Activated CD8-positive, alpha-beta T cell treated with anti-CD3 and anti-CD28 coated beads for 36 hours (primary cell): ENCODE measurements around the gene ZNF205. TPM values are rescaled to one million over a fixed set of nuclear protein-coding genes. Genes with fewer than 3 reads are reported as not detected.

Source experiments
- ATAC-seq: fragments of 200-7000 bp; cut with Tn5 transposase; one replicate; pipeline ENCODE4 v1.10.0; 2021; ENCODE audit warnings: mild to moderate bottlenecking, moderate library complexity
- CTCF ChIA-PET: fragments of 350-600 bp; sonication (Branson Sonifier 250); formaldehyde crosslinking; loops from one replicate; lab custom pipeline; 2021; ENCODE audit warnings: antibody characterized with exemption; lab: Charles Lee
- POLR2A ChIA-PET: fragments of 350-600 bp; sonication (Branson Sonifier 250); formaldehyde crosslinking; loops from one replicate; lab custom pipeline; 2021; ENCODE audit warnings: antibody characterized with exemption; lab: Charles Lee
- DNase-seq: peaks from one replicate; pipeline ENCODE4 v3.0.0-alpha.2; 2020
- H3K27ac Mint-ChIP-seq: one replicate; pipeline ENCODE4 v1.8.0; 2021; ENCODE audit warnings: mild to moderate bottlenecking, mixed read lengths
- H3K27me3 Mint-ChIP-seq: one replicate; pipeline ENCODE4 v1.8.0; 2021; ENCODE audit warnings: mixed read lengths
- H3K36me3 Mint-ChIP-seq: one replicate; pipeline ENCODE4 v1.8.0; 2021; ENCODE audit warnings: low read depth, mixed read lengths
- H3K4me1 Mint-ChIP-seq: one replicate; pipeline ENCODE4 v1.8.0; 2021; ENCODE audit warnings: low read depth, mixed read lengths
- H3K4me3 Mint-ChIP-seq: one replicate; pipeline ENCODE4 v1.8.0; 2021; ENCODE audit warnings: mild to moderate bottlenecking, moderate library complexity, mixed read lengths
- H3K9me3 Mint-ChIP-seq: one replicate; pipeline ENCODE4 v1.8.0; 2021; ENCODE audit warnings: mixed read lengths
- CTCF ChIP-seq: fragments of 200-600 bp; IDR thresholded peaks from one replicate; pipeline ENCODE4 v1.8.0; 2022; ENCODE audit warnings: antibody characterized with exemption, mild to moderate bottlenecking
- intact Hi-C: fragments of 100-400 bp; cut with micrococcal nuclease; formaldehyde crosslinking; loops from one replicate; pipeline ENCODE4 v1.10.0; 2022
- total RNA-seq, 2 experiments: library from RNA; stranded (reverse); gene quantifications; one replicate each; pipeline ENCODE4 v1.2.3, GENCODE V29; 2021

Gene ZNF205
- total RNA-seq, 2 experiments from 2014 or later = not detected

- ChIA-PET POLR2A (interaction anchor here (0.8 kb wide), 1 partner anchor 10 kb away, joined by 3 read pairs; no protein-coding TSS in a partner anchor), CTCF (interaction anchor here (0.6 to 1.5 kb wide), 6 partner anchors 10 to 92 kb away, joined by 3 to 5 read pairs (median 4); no protein-coding TSS in a partner anchor)
- ATAC-seq = no peak
- DNase-seq = no peak
- intact Hi-C loops = no loop called here
- no peak for TF ChIP-seq CTCF
- no peaks in the 10 kb centered on the region for H3K27me3 Mint-ChIP-seq
- no peak overlapping the region for H3K27ac Mint-ChIP-seq
- no peaks in the 10 kb centered on the region for H3K9me3 Mint-ChIP-seq
- H3K4me3 Mint-ChIP-seq = no peak overlapping the region
- peaks cover 8% of the 10 kb centered on the region for H3K4me1 Mint-ChIP-seq
- peaks cover 3% of the 10 kb centered on the region for H3K36me3 Mint-ChIP-seq
Measured at GRCh38 chr16:3119701-3120408, 7.5 kb downstream of the ZNF205 start.

- H3K9me3 Mint-ChIP-seq = no peaks in the 10 kb centered on the region
- no peak overlapping the region for H3K27ac Mint-ChIP-seq
- H3K36me3 Mint-ChIP-seq = peaks cover 6% of the 10 kb centered on the region
- H3K27me3 Mint-ChIP-seq = no peaks in the 10 kb centered on the region
- TF ChIP-seq CTCF = no peak
- DNase-seq = no peak
- intact Hi-C loops = no loop called here
- peaks cover 12% of the 10 kb centered on the region for H3K4me1 Mint-ChIP-seq
- no peak for ATAC-seq
- CTCF ChIA-PET = interaction anchor here (0.6 to 1.5 kb wide), 4 partner anchors 9 to 92 kb away, joined by 3 to 5 read pairs (median 4); no protein-coding TSS in a partner anchor
- POLR2A ChIA-PET = no interaction called here
- H3K4me3 Mint-ChIP-seq = no peak overlapping the region
Measured at GRCh38 chr16:3120435-3120834, 8.0 kb downstream of the ZNF205 start.

GRCh38 chr16:3121851-3122467, 9.6 kb downstream of the ZNF205 start:
- H3K9me3 Mint-ChIP-seq = no peaks in the 10 kb centered on the region
- peaks cover 21% of the 10 kb centered on the region for H3K4me1 Mint-ChIP-seq
- ChIA-PET POLR2A (interaction anchor here (0.9 to 1.1 kb wide), 3 partner anchors 12 to 29 kb away, joined by 3 to 6 read pairs (median 4); partner anchors contain the start of gene ZNF213), CTCF (interaction anchor here (0.7 to 2.1 kb wide), 11 partner anchors 10 to 94 kb away, joined by 3 to 14 read pairs (median 4); partner anchors contain the start of gene ZNF213)
- no peaks in the 10 kb centered on the region for H3K27me3 Mint-ChIP-seq
- H3K27ac Mint-ChIP-seq = no peak overlapping the region
- H3K36me3 Mint-ChIP-seq = peaks cover 14% of the 10 kb centered on the region
- DNase-seq (no peak), ATAC-seq (no peak)
- no peak overlapping the region for H3K4me3 Mint-ChIP-seq
- intact Hi-C loops = no loop called here
- no peak for TF ChIP-seq CTCF

GRCh38 chr16:3122926-3123570, 10.7 kb downstream of the ZNF205 start:
- intact Hi-C loops = no loop called here
- CTCF ChIA-PET = interaction anchor here (0.9 to 2.1 kb wide), 9 partner anchors 8 to 95 kb away, joined by 3 to 14 read pairs (median 4); no protein-coding TSS in a partner anchor
- Mint-ChIP-seq H3K4me3 (peak overlapping the region; percentile 98), H3K9me3 (no peaks in the 10 kb centered on the region), H3K4me1 (peaks cover 28% of the 10 kb centered on the region), H3K36me3 (peaks cover 24% of the 10 kb centered on the region), H3K27ac (peak overlapping the region; percentile 80), H3K27me3 (no peaks in the 10 kb centered on the region)
- POLR2A ChIA-PET = interaction anchor here (0.7 to 1.1 kb wide), 3 partner anchors 11 to 92 kb away, joined by 3 to 6 read pairs (median 4); partner anchors contain the start of gene ZNF213
- TF ChIP-seq CTCF = no peak
- DNase-seq = no peak
- ATAC-seq = no peak
